ENCODE results near the gene AHNAK2.

Gene AHNAK2

DNA sequence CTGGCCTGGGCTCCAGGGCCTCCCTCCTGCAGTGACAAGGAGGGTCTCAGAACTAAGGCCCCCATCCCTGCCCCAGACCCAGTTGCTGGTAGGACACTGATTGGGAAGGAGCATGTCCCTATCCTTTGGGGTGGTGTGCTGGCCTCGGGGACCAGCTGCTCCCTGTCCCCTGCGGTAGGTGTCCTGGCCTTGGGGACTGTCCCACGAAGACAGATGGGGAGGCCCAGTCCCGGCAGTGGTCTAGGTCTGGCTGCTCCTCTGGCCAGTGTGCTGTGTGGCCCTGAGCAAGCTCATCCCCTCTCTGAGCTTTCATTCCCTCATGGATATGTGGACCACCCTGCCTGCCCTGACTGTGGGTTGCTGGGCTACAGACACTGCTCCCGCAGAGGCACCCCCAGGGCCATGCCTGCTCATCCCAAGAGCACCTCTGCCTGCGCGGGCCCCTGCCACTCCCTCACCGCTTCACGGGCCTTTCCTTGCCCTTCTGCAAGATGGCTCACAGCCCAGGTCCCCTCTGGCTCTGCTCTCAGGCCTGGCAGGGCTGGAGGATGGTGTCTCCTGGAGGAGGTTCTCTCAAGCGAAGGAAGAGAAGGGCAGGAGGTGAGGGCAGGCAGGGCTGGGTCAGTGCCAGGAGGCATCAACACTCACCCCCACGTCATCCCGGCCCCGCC lies 12.5 kb downstream of the AHNAK2 start:
- Histone ChIP-seq H3K4me1 (ENCODE audit: low read length) (no peaks in the 10 kb centered on the region), H3K36me3 (replicated peaks; ENCODE audit: insufficient read depth, low read length) (no peaks in the 10 kb centered on the region), H3K27ac (ENCODE audit: low read length) (no peak overlapping the region), H3K4me2 (ENCODE audit: low read depth, low read length) (no peak overlapping the region), H3K9me2 (replicated peaks; ENCODE audit: insufficient read depth, low read length) (no peaks in the 10 kb centered on the region), H3K4me3 (ENCODE audit: low read length) (no peak overlapping the region), H3K27me3 (replicated peaks; ENCODE audit: insufficient read depth, low read length) (peaks cover 54% of the 10 kb centered on the region), H3F3A (ENCODE audit: insufficient read depth, low read length) (no peaks in the 10 kb centered on the region), H3K9me3 (replicated peaks; ENCODE audit: insufficient read depth, low read length) (no peaks in the 10 kb centered on the region), H3K79me2 (ENCODE audit: low read length) (no peaks in the 10 kb centered on the region), H2AFZ (ENCODE audit: low read length) (no peak overlapping the region), H3K9ac (ENCODE audit: low read length) (no peak overlapping the region), H4K20me1 (ENCODE audit: insufficient read depth, low read length) (no peaks in the 10 kb centered on the region)
- no peak for DNase-seq
- TF ChIP-seq CTCF (IDR thresholded peaks at IDR 0.05; ENCODE audit: low read length) (no peak), EZH2phosphoT487 (IDR thresholded peaks at IDR 0.05; ENCODE audit: low read length) (no peak), EZH2 (optimal IDR thresholded peaks at IDR 0.05; ENCODE audit: low read depth, low read length) (no peak)

DNA sequence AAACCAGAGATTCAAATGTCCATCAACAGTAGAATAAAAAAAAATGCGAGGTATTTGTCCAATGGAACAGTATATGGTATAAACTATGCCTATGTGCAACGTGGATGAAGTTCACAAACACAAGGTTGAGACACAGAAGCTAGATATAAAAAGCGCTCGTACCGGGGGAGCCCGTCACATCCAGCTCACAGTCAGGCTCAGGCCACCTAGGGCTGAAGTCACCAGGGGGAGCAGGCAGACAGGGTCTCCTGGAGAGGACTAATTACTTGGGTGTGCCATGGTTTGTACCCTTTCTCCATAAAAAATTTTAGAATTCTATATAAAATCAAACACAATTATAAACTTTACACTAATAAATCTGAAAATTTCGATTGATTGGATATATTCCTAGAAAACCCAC lies 13.6 kb downstream of the AHNAK2 start:
- no peaks in the 10 kb centered on the region for H3K36me3 ChIP-seq (replicated peaks; ENCODE audit: insufficient read depth, low read length)
- H3K27me3 ChIP-seq (replicated peaks; ENCODE audit: insufficient read depth, low read length): peaks cover 50% of the 10 kb centered on the region
- TF ChIP-seq EZH2 (optimal IDR thresholded peaks at IDR 0.05; ENCODE audit: low read depth, low read length) (no peak), EZH2phosphoT487 (IDR thresholded peaks at IDR 0.05; ENCODE audit: low read length) (no peak), CTCF (IDR thresholded peaks at IDR 0.05; ENCODE audit: low read length) (no peak)
- no peaks in the 10 kb centered on the region for H3K4me1 ChIP-seq (ENCODE audit: low read length)
- no peaks in the 10 kb centered on the region for H3K9me2 ChIP-seq (replicated peaks; ENCODE audit: insufficient read depth, low read length)
- H3F3A ChIP-seq (ENCODE audit: insufficient read depth, low read length): no peaks in the 10 kb centered on the region
- no peak overlapping the region for H2AFZ ChIP-seq (ENCODE audit: low read length)
- no peaks in the 10 kb centered on the region for H3K79me2 ChIP-seq (ENCODE audit: low read length)
- no peak overlapping the region for H3K4me2 ChIP-seq (ENCODE audit: low read depth, low read length)
- H4K20me1 ChIP-seq (ENCODE audit: insufficient read depth, low read length): no peaks in the 10 kb centered on the region
- H3K27ac ChIP-seq (ENCODE audit: low read length): no peak overlapping the region
- no peak overlapping the region for H3K4me3 ChIP-seq (ENCODE audit: low read length)
- no peaks in the 10 kb centered on the region for H3K9me3 ChIP-seq (replicated peaks; ENCODE audit: insufficient read depth, low read length)
- no peak for DNase-seq
- H3K9ac ChIP-seq (ENCODE audit: low read length): no peak overlapping the region

DNA sequence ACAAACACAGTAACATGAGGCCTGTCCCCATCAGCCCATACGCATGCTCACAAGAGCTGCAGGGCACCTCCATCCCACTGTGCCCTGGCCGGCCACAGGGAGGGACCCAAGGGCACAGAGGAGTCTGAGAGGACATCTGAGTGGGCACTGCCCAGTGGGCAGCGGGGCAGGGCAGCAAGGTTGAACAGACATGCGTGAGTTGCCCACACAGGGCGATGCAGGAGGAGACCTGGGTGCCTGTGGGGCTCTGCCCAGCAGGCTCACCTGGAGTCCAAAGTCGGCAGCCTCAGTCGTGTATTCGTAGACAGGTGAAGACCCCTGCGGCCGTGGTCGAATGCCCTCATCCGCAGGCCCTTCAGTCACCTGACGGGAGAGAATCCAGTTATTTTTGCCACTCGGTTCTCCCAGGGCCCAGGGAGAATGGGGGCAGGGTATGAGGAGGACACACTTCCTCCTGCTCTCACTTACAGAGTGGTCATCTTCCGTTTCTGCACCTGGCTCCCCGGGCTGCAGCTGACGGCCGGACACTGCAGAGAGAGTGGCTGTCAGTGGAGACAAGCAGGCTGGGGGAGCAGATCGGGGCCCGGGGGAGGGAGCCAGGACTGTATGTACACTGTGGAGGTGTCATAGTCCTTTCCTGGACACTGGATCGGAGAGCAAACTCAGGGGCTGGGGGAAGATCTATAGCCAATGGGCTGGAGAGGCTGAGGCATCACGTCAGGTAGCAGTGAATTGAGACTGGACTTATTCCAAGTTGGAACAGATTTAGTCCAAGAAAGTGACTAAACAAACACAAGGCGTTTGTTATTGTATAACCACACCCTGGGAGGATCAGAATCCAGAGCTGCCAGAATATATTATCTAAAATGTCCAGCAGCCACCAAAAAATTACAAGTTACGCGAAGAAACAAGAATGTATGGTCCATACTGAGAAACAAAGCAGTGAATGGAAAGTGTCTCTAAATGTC lies 20.7 kb downstream of the AHNAK2 start:
- Histone ChIP-seq H3F3A (ENCODE audit: insufficient read depth, low read length) (no peaks in the 10 kb centered on the region), H3K9ac (ENCODE audit: low read length) (no peak overlapping the region), H3K9me2 (replicated peaks; ENCODE audit: insufficient read depth, low read length) (no peaks in the 10 kb centered on the region), H3K27me3 (replicated peaks; ENCODE audit: insufficient read depth, low read length) (peaks cover 56% of the 10 kb centered on the region), H3K4me3 (ENCODE audit: low read length) (no peak overlapping the region), H3K9me3 (replicated peaks; ENCODE audit: insufficient read depth, low read length) (no peaks in the 10 kb centered on the region), H4K20me1 (ENCODE audit: insufficient read depth, low read length) (no peaks in the 10 kb centered on the region), H2AFZ (ENCODE audit: low read length) (no peak overlapping the region), H3K36me3 (replicated peaks; ENCODE audit: insufficient read depth, low read length) (no peaks in the 10 kb centered on the region), H3K79me2 (ENCODE audit: low read length) (no peaks in the 10 kb centered on the region), H3K4me2 (ENCODE audit: low read depth, low read length) (no peak overlapping the region), H3K27ac (ENCODE audit: low read length) (no peak overlapping the region), H3K4me1 (ENCODE audit: low read length) (no peaks in the 10 kb centered on the region)
- TF ChIP-seq CTCF (IDR thresholded peaks at IDR 0.05; ENCODE audit: low read length): no peak
- no peak for TF ChIP-seq EZH2 (optimal IDR thresholded peaks at IDR 0.05; ENCODE audit: low read depth, low read length)
- no peak for DNase-seq

All from MM.1S (cell line).